ENCODE data around the gene COL21A1. TPM values are rescaled to one million over a fixed set of nuclear protein-coding genes. Genes with fewer than 3 reads are reported as not detected.
A peak's percentile ranks its signal among the peaks of the same experiment; 100 is the strongest.
"Not testable (repeated sequence)": the region's sequence is repeated elsewhere in the genome, so short reads cannot be mapped to it uniquely, and the experiment has no call there.

The COL21A1 gene
- total and polyA plus RNA-seq, 2 donors (not counting 1 experiment from before 2014, with no cell fraction given) = 6.9 to 28.2 TPM

- H3K79me2 ChIP-seq (ENCODE audit: control insufficient read depth, insufficient read depth, low read length) = no peaks in the 10 kb centered on the region
- TF ChIP-seq EZH2 (IDR thresholded peaks at IDR 0.05; ENCODE audit: low read length, missing control alignments) = no peak
- no peak for TF ChIP-seq CTCF (conservative IDR thresholded peaks at IDR 0.05 in 1 of 2, IDR thresholded peaks at IDR 0.05 in 1 of 2; ENCODE audit: low read depth in 1 of 2, low read length in 2 of 2)
- no peak overlapping the region for H3K4me2 ChIP-seq (ENCODE audit: extremely low read depth, insufficient read depth, low read length)
- H3K27me3 ChIP-seq (ENCODE audit: control insufficient read depth, insufficient read depth, low read length) = no peaks in the 10 kb centered on the region
- H3K9ac ChIP-seq (ENCODE audit: insufficient read depth, low read length) = no peak overlapping the region
- no peaks in the 10 kb centered on the region for H4K20me1 ChIP-seq (ENCODE audit: control insufficient read depth, extremely low read depth, insufficient read depth, low read length)
- H3K27ac ChIP-seq (ENCODE audit: insufficient read depth, low read length) = no peak overlapping the region
- H3K9me3 ChIP-seq (ENCODE audit: control insufficient read depth, insufficient read depth, low read depth, low read length) = no peaks in the 10 kb centered on the region
- no peak for DNase-seq (ENCODE audit: low read depth in 2 of 2)
- no peaks in the 10 kb centered on the region for H3K36me3 ChIP-seq (ENCODE audit: control insufficient read depth, insufficient read depth, low read length)
- H3K4me3 ChIP-seq (replicated peaks in 1 of 4; ENCODE audit: control extremely low read depth in 1 of 4, insufficient read depth in 1 of 4, low read depth in 3 of 4, low read length in 4 of 4) = no peak overlapping the region
- H2AFZ ChIP-seq (ENCODE audit: low read length) = no peak overlapping the region
- H3K4me1 ChIP-seq (ENCODE audit: control insufficient read depth, extremely low read depth, insufficient read depth, low read length) = no peaks in the 10 kb centered on the region
These were observed 18.6 kb upstream of the COL21A1 start for GRCh38 chr6:56266011-56266410.

DNA sequence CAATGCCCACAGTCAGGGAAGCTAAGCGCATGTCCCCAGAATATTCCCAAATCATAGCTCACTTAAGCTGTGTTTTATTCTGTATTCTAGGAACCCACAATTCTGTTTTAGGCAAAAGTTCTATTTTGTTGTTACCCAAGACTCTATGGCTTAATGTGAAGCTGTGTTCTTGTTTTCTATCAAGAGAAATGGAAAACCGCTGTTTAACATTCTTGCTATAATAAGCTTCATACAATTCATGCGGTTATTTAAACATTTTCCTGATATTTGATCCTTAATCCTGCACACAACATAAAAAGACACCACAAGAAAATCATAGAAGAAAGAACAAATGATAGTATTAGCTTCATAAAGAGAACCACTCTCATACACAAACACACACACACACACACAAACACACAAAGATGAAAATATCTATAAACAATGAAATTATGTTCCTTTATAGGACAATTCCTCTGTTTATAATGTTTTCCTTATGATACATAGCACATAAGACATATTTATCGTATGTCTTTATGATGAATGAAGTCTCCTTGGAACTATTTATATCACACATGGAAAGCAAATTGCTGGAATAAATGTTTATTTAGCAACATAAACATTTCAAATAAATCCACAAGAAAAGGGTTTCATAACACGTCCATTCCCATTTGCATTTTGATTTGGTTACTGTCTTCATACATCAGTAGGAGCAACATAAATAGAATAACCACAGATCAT is 16.4 kb upstream of the COL21A1 start:
- Histone ChIP-seq H3K9ac (ENCODE audit: insufficient read depth, low read length) (no peak overlapping the region), H3K36me3 (ENCODE audit: control insufficient read depth, insufficient read depth, low read length) (no peaks in the 10 kb centered on the region), H3K27ac (ENCODE audit: insufficient read depth, low read length) (no peak overlapping the region), H3K4me3 (replicated peaks in 1 of 4; ENCODE audit: control extremely low read depth in 1 of 4, insufficient read depth in 1 of 4, low read depth in 3 of 4, low read length in 4 of 4) (no peak overlapping the region), H3K4me1 (ENCODE audit: control insufficient read depth, extremely low read depth, insufficient read depth, low read length) (no peaks in the 10 kb centered on the region), H2AFZ (ENCODE audit: low read length) (no peak overlapping the region), H3K9me3 (ENCODE audit: control insufficient read depth, insufficient read depth, low read depth, low read length) (no peaks in the 10 kb centered on the region), H3K4me2 (ENCODE audit: extremely low read depth, insufficient read depth, low read length) (no peak overlapping the region), H3K79me2 (ENCODE audit: control insufficient read depth, insufficient read depth, low read length) (no peaks in the 10 kb centered on the region), H3K27me3 (ENCODE audit: control insufficient read depth, insufficient read depth, low read length) (no peaks in the 10 kb centered on the region), H4K20me1 (ENCODE audit: control insufficient read depth, extremely low read depth, insufficient read depth, low read length) (no peaks in the 10 kb centered on the region)
- no peak for TF ChIP-seq CTCF (conservative IDR thresholded peaks at IDR 0.05 in 1 of 2, IDR thresholded peaks at IDR 0.05 in 1 of 2; ENCODE audit: low read depth in 1 of 2, low read length in 2 of 2)
- TF ChIP-seq EZH2 (IDR thresholded peaks at IDR 0.05; ENCODE audit: low read length, missing control alignments) = no peak
- DNase-seq (ENCODE audit: low read depth in 2 of 2) = peak in 1 of 2 donors; percentile 74

DNA sequence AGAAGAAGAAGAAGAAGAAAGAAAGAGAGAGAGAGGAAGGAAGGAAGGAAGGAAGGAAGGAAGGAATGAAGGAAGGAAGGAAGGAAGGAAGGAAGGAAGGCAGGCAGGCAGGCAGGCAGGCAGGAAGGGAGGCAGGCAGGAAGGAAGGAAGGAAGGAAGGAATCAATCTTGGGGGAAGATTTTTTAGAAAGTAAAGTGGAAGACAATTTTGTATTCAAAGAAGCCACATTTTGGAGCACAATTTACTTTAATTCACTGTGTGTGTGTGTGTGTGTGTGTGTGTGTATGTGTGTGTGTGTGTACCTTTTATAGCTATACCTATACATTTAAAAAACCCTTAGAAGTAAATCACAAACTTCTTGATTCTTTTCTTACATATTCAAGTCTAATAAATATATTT is 13.2 kb upstream of the COL21A1 start:
- DNase-seq (ENCODE audit: low read depth in 2 of 2); H3K4me1 ChIP-seq (ENCODE audit: control insufficient read depth, extremely low read depth, insufficient read depth, low read length); H3K4me3 ChIP-seq (replicated peaks in 1 of 4; ENCODE audit: control extremely low read depth in 1 of 4, insufficient read depth in 1 of 4, low read depth in 3 of 4, low read length in 4 of 4); H3K36me3 ChIP-seq (ENCODE audit: control insufficient read depth, insufficient read depth, low read length); H2AFZ ChIP-seq (ENCODE audit: low read length); H3K4me2 ChIP-seq (ENCODE audit: extremely low read depth, insufficient read depth, low read length); H3K79me2 ChIP-seq (ENCODE audit: control insufficient read depth, insufficient read depth, low read length); H4K20me1 ChIP-seq (ENCODE audit: control insufficient read depth, extremely low read depth, insufficient read depth, low read length); H3K9me3 ChIP-seq (ENCODE audit: control insufficient read depth, insufficient read depth, low read depth, low read length); H3K27me3 ChIP-seq (ENCODE audit: control insufficient read depth, insufficient read depth, low read length); H3K9ac ChIP-seq (ENCODE audit: insufficient read depth, low read length); H3K27ac ChIP-seq (ENCODE audit: insufficient read depth, low read length): not testable (repeated sequence)

All from fibroblast of lung (primary cell).